ENCODE results near the gene SLC7A14. TPM values are rescaled to one million over a fixed set of nuclear protein-coding genes. Genes with fewer than 3 reads are reported as not detected.

Gene SLC7A14
- total RNA-seq, 2 experiments from 2014 or later, result not detected

- ATAC-seq (ENCODE audit: poor library complexity) (no peak), DNase-seq (no peak)
- H3K36me3 ChIP-seq (ENCODE audit: insufficient read depth, low read length), result no peaks in the 10 kb centered on the region
- Mint-ChIP-seq H3K27me3 (no peaks in the 10 kb centered on the region), H3K36me3 (ENCODE audit: low read depth) (no peaks in the 10 kb centered on the region), H3K9me3 (no peaks in the 10 kb centered on the region), H3K4me1 (ENCODE audit: low read depth) (no peaks in the 10 kb centered on the region), H3K4me3 (no peak overlapping the region), H3K27ac (no peak overlapping the region)
- H3K27ac ChIP-seq (ENCODE audit: low read depth in 1 of 2, low read length in 2 of 2), result no peak overlapping the region
- intact Hi-C loops (cut with DNase I, micrococcal nuclease), result no loop called here
- POLR2A ChIA-PET, result no interaction called here
- no peak for TF ChIP-seq CTCF (IDR thresholded peaks at IDR 0.05)
- peaks cover 0 to 5% of the 10 kb centered on the region in 2 experiments for H3K27me3 ChIP-seq (ENCODE audit: control insufficient read depth in 1 of 2, insufficient read depth in 2 of 2, low read length in 2 of 2)
- H3K4me3 ChIP-seq (ENCODE audit: low read length), result no peak overlapping the region
- H3K4me1 ChIP-seq (ENCODE audit: insufficient read depth, low read length), result no peaks in the 10 kb centered on the region
- CTCF ChIA-PET, result interaction anchor here (0.6 kb wide), 1 partner anchor 276 kb away, joined by 3 read pairs; no protein-coding TSS in a partner anchor
- H3K9me3 ChIP-seq (ENCODE audit: control insufficient read depth in 1 of 2, insufficient read depth in 1 of 2, low read length in 2 of 2), result no peaks in the 10 kb centered on the region
Observed at GRCh38 chr3:170490828-170491560, 94.9 kb downstream of the SLC7A14 start.

GRCh38 chr3:170488802-170489201 lies 97.1 kb downstream of the SLC7A14 start:
- DNase-seq (no peak), ATAC-seq (ENCODE audit: poor library complexity) (no peak)
- no peak overlapping the region for H3K4me3 Mint-ChIP-seq
- intact Hi-C loops (cut with DNase I, micrococcal nuclease), result no loop called here
- no peak overlapping the region for H3K27ac ChIP-seq (ENCODE audit: low read depth in 1 of 2, low read length in 2 of 2)
- H3K36me3 Mint-ChIP-seq (ENCODE audit: low read depth), result no peaks in the 10 kb centered on the region
- H3K36me3 ChIP-seq (ENCODE audit: insufficient read depth, low read length), result no peaks in the 10 kb centered on the region
- ChIA-PET CTCF (no interaction called here), POLR2A (no interaction called here)
- no peak overlapping the region for H3K27ac Mint-ChIP-seq
- peaks cover 0 to 5% of the 10 kb centered on the region in 2 experiments for H3K27me3 ChIP-seq (ENCODE audit: control insufficient read depth in 1 of 2, insufficient read depth in 2 of 2, low read length in 2 of 2)
- H3K4me1 Mint-ChIP-seq (ENCODE audit: low read depth), result no peaks in the 10 kb centered on the region
- no peak for TF ChIP-seq CTCF (IDR thresholded peaks at IDR 0.05)
- H3K27me3 Mint-ChIP-seq, result no peaks in the 10 kb centered on the region
- H3K4me1 ChIP-seq (ENCODE audit: insufficient read depth, low read length), result no peaks in the 10 kb centered on the region
- no peak overlapping the region for H3K4me3 ChIP-seq (ENCODE audit: low read length)
- H3K9me3 ChIP-seq (ENCODE audit: control insufficient read depth in 1 of 2, insufficient read depth in 1 of 2, low read length in 2 of 2), result no peaks in the 10 kb centered on the region
- no peaks in the 10 kb centered on the region for H3K9me3 Mint-ChIP-seq

GRCh38 chr3:170487031-170487430 lies 98.8 kb downstream of the SLC7A14 start:
- no peaks in the 10 kb centered on the region for H3K27me3 Mint-ChIP-seq
- TF ChIP-seq CTCF (IDR thresholded peaks at IDR 0.05), result no peak
- POLR2A ChIA-PET, result no interaction called here

More at GRCh38 chr3:170487031-170487430, 98.8 kb downstream of the SLC7A14 start:
- H3K27ac Mint-ChIP-seq, result no peak overlapping the region
- Histone ChIP-seq H3K27ac (ENCODE audit: low read depth in 1 of 2, low read length in 2 of 2) (no peak overlapping the region), H3K27me3 (ENCODE audit: control insufficient read depth in 1 of 2, insufficient read depth in 2 of 2, low read length in 2 of 2) (no peaks in the 10 kb centered on the region), H3K4me1 (ENCODE audit: insufficient read depth, low read length) (no peaks in the 10 kb centered on the region), H3K36me3 (ENCODE audit: insufficient read depth, low read length) (no peaks in the 10 kb centered on the region), H3K4me3 (ENCODE audit: low read length) (no peak overlapping the region), H3K9me3 (ENCODE audit: control insufficient read depth in 1 of 2, insufficient read depth in 1 of 2, low read length in 2 of 2) (no peaks in the 10 kb centered on the region)
- H3K9me3 Mint-ChIP-seq, result no peaks in the 10 kb centered on the region
- DNase-seq (no peak), ATAC-seq (ENCODE audit: poor library complexity) (no peak)
- H3K4me3 Mint-ChIP-seq, result no peak overlapping the region
- H3K36me3 Mint-ChIP-seq (ENCODE audit: low read depth), result no peaks in the 10 kb centered on the region
- no peaks in the 10 kb centered on the region for H3K4me1 Mint-ChIP-seq (ENCODE audit: low read depth)
- CTCF ChIA-PET, result no interaction called here
- intact Hi-C loops (cut with DNase I, micrococcal nuclease), result no loop called here

All from CD4-positive, alpha-beta T cell (primary cell).